ENCODE data around the gene C1orf174. TPM values are rescaled to one million over a fixed set of nuclear protein-coding genes. Genes with fewer than 3 reads are reported as not detected.

C1orf174 gene
- total RNA-seq, 1 experiment from 2014 or later: 49.3 TPM

Other genes with a start within 250 kb of the C1orf174 start
- gene TP73, start 247.8 kb downstream of the C1orf174 start, total RNA-seq (2014; rRNA removed; shearing (Covaris generic)): 1.5 and 2.0 TPM in 2 replicates
- not detected in 2 replicates for gene CCDC27, start 147.8 kb downstream of the C1orf174 start, total RNA-seq (2014; rRNA removed; shearing (Covaris generic))
- gene SMIM1, start 127.5 kb downstream of the C1orf174 start, total RNA-seq (2014; rRNA removed; shearing (Covaris generic)): not detected in 2 replicates
- gene LRRC47, start 103.8 kb downstream of the C1orf174 start, total RNA-seq (2014; rRNA removed; shearing (Covaris generic)): 17.3 and 20.9 TPM in 2 replicates
- 13.1 and 23.5 TPM in 2 replicates for gene CEP104, start 43.1 kb downstream of the C1orf174 start, total RNA-seq (2014; rRNA removed; shearing (Covaris generic))
- 5.8 and 7.7 TPM in 2 replicates for gene DFFB, start 42.8 kb downstream of the C1orf174 start, total RNA-seq (2014; rRNA removed; shearing (Covaris generic))

All from H4 (cell line).